Neural progenitor cell (in vitro differentiated cells): ENCODE data around the gene SYCN.

Experiments used
- CTCF ChIP-seq: fragments of 200-600 bp; sonication (generic); IDR thresholded peaks from 2 replicates; pipeline ENCODE4 v1.5.1; 2017; ENCODE audit warnings: antibody characterized with exemption, mild to moderate bottlenecking
- EZH2 ChIP-seq: fragments of 200-600 bp; sonication (generic); IDR thresholded peaks from 2 replicates; pipeline ENCODE4 v1.6.1; 2017; ENCODE audit warnings: antibody characterized with exemption, mild to moderate bottlenecking, moderate library complexity

GRCh38 chr19:39168258-39169142 is 35.6 kb downstream of the SYCN start:
- TF ChIP-seq CTCF = no peak
- no peak for TF ChIP-seq EZH2
